ENCODE data around the gene MTA3.
A peak's percentile ranks its signal among the peaks of the same experiment; 100 is the strongest.

MTA3 gene

DNA sequence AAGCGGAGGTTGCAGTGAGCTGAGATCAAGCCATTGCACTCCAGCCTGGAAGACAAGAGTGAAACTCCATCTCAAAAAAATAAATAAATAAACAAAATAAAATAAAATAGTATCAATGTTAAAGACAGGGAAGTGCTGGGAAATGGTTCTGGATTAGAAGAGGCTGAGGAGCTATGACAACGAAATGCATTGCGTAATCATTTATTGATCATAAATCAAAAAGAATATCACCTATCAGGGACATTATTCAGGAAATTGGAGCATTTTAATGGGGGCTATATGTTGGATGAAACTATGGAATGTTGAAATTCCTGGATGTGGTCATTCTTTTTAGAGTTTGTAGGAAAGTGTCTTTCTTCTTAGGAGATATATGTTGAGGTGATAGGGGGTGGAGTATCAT lies 30.9 kb upstream of the MTA3 start:
- no peak overlapping the region for H2AFZ ChIP-seq
- TF ChIP-seq, protein P1, sequence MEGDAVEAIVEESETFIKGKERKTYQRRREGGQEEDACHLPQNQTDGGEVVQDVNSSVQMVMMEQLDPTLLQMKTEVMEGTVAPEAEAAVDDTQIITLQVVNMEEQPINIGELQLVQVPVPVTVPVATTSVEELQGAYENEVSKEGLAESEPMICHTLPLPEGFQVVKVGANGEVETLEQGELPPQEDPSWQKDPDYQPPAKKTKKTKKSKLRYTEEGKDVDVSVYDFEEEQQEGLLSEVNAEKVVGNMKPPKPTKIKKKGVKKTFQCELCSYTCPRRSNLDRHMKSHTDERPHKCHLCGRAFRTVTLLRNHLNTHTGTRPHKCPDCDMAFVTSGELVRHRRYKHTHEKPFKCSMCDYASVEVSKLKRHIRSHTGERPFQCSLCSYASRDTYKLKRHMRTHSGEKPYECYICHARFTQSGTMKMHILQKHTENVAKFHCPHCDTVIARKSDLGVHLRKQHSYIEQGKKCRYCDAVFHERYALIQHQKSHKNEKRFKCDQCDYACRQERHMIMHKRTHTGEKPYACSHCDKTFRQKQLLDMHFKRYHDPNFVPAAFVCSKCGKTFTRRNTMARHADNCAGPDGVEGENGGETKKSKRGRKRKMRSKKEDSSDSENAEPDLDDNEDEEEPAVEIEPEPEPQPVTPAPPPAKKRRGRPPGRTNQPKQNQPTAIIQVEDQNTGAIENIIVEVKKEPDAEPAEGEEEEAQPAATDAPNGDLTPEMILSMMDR (IDR thresholded peaks at IDR 0.05) = no peak
- no peak overlapping the region for H3K27ac ChIP-seq
- no peaks in the 10 kb centered on the region for H3K36me3 ChIP-seq (ENCODE audit: control insufficient read depth, insufficient read depth, low read length)
- H3K4me1 ChIP-seq = no peaks in the 10 kb centered on the region
- H3K9ac ChIP-seq = no peak overlapping the region
- H3K4me2 ChIP-seq (ENCODE audit: low read length) = no peak overlapping the region
- H3K27me3 ChIP-seq (ENCODE audit: control insufficient read depth, insufficient read depth, low read length) = no peaks in the 10 kb centered on the region
- no peak overlapping the region for H3K4me3 ChIP-seq (ENCODE audit: low read depth, low read length)
- no peaks in the 10 kb centered on the region for H3K9me3 ChIP-seq (ENCODE audit: control insufficient read depth, low read length)
- H3K79me2 ChIP-seq = no peaks in the 10 kb centered on the region

DNA sequence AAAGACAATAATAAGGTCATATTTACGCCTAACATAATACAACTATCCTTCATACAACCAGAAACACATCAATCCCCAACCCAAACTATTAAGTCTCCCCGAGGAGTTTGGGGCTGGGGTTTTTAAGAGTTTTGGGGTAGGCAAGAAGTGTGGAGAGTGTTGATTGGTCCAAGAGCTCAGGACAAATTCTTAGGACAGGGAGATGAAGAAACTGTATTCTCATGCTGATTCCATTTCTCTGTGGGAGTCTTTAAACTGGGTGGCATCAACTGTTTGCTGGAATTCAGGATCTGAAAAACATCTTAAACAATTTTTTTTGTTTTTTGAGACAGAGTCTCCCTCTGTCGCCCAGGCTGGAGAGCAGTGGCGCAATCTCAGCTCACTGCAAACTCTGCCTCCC lies 25.6 kb upstream of the MTA3 start:
- H3K79me2 ChIP-seq = no peaks in the 10 kb centered on the region
- TF ChIP-seq, protein P1 (IDR thresholded peaks at IDR 0.05) = no peak

DNA sequence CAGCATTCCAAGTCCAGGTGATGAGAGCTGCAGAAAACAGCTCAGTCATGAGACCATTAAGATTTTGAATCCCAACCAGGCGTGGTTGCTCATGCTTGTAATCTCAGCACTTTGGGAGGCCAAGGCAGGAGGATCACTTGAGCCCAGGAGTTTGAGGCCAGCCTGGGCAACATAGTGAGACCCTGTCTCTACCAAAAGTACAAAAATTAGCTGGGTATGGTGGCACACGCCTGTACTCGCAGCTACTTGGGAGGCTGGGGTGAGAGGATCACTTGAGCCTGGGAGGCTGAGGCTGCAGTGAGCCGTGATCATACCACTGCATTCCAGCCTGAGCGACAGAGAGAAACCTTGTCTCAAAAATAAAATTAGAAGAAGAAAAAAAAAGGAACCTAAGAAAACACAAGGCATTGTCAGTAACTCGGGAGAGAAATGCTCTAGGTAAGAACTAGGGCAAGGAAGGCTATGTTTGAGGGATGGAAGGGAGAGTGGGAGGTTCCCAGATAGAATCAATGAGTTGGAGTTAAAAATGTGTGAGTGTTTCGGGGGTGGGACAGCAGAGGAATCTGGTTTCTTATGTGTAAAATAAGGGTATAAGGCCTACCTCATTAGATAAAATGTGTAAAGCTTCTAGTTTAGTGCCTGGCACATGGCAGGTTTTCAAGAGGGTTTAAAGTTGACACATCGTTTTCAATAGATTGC lies 23.3 kb upstream of the MTA3 start:
- Histone ChIP-seq H3K27me3 (ENCODE audit: control insufficient read depth, insufficient read depth, low read length) (no peaks in the 10 kb centered on the region), H3K4me2 (ENCODE audit: low read length) (no peak overlapping the region), H2AFZ (peak overlapping the region; percentile 67), H3K4me3 (ENCODE audit: low read depth, low read length) (no peak overlapping the region), H3K79me2 (no peaks in the 10 kb centered on the region), H3K9ac (no peak overlapping the region), H3K36me3 (ENCODE audit: control insufficient read depth, insufficient read depth, low read length) (no peaks in the 10 kb centered on the region), H3K27ac (no peak overlapping the region), H3K4me1 (no peaks in the 10 kb centered on the region), H3K9me3 (ENCODE audit: control insufficient read depth, low read length) (no peaks in the 10 kb centered on the region)
- TF ChIP-seq, protein P1 (IDR thresholded peaks at IDR 0.05) = no peak

More for the DNA sequence above, 25.6 kb upstream of the MTA3 start:
- Histone ChIP-seq H3K27me3 (ENCODE audit: control insufficient read depth, insufficient read depth, low read length) (no peaks in the 10 kb centered on the region), H3K36me3 (ENCODE audit: control insufficient read depth, insufficient read depth, low read length) (no peaks in the 10 kb centered on the region), H3K4me1 (no peaks in the 10 kb centered on the region), H3K4me3 (ENCODE audit: low read depth, low read length) (no peak overlapping the region), H2AFZ (no peak overlapping the region), H3K9ac (no peak overlapping the region), H3K27ac (no peak overlapping the region), H3K4me2 (ENCODE audit: low read length) (no peak overlapping the region), H3K9me3 (ENCODE audit: control insufficient read depth, low read length) (no peaks in the 10 kb centered on the region)

DNA sequence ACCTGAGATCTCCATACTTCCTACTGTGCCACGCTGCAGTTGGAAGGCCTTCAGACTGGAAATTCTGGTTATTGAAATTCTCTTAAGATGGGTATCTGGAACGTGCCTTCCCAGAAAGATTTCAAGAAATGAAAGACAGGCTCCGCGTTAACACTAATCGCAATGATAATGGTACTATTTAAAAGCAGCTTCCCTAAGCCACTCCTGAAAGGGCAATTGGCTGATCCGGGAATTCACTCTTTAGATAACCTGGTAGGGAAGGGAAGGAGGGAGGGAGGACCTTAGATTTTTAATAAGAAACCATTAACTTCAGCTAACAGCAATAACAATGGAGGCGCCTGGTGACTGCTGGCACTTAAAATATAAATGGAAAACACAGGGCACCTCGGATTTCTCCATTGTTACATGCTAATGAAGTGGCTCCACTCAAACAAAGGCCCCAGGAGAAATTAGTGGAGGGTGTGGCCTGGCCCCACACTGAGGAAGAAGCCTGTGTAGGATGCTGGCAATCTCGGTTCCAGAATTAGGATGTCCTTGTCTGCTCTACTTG lies 22.5 kb upstream of the MTA3 start:
- H3K36me3 ChIP-seq (ENCODE audit: control insufficient read depth, insufficient read depth, low read length) = no peaks in the 10 kb centered on the region
- H3K27me3 ChIP-seq (ENCODE audit: control insufficient read depth, insufficient read depth, low read length) = no peaks in the 10 kb centered on the region
- no peak overlapping the region for H3K4me2 ChIP-seq (ENCODE audit: low read length)
- no peaks in the 10 kb centered on the region for H3K4me1 ChIP-seq
- H3K79me2 ChIP-seq = no peaks in the 10 kb centered on the region
- TF ChIP-seq, protein P1 (IDR thresholded peaks at IDR 0.05) = no peak
- no peaks in the 10 kb centered on the region for H3K9me3 ChIP-seq (ENCODE audit: control insufficient read depth, low read length)
- peak overlapping the region; percentile 67 for H2AFZ ChIP-seq
- H3K27ac ChIP-seq = no peak overlapping the region
- no peak overlapping the region for H3K4me3 ChIP-seq (ENCODE audit: low read depth, low read length)
- H3K9ac ChIP-seq = no peak overlapping the region

DNA sequence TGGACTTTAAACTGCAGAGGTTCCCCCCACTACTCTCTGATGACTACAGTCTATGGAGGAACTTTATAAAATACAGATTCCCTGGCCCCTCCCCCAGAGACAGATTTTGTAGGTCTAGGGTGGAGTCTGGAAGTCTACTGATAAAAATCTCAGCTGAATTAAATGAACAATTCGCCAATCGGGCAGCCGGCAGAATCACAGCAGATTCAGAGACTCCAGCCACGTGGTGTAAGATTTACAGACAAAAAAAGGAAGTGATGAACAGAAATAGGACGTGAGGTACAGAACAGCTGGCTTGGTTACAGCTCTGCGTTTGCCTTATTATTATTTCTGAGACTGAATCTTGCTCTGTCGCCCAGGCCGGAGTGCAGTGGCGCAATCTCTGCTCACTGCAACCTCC lies 21.4 kb upstream of the MTA3 start:
- H2AFZ ChIP-seq = no peak overlapping the region
- no peaks in the 10 kb centered on the region for H3K27me3 ChIP-seq (ENCODE audit: control insufficient read depth, insufficient read depth, low read length)
- H3K4me2 ChIP-seq (ENCODE audit: low read length) = no peak overlapping the region
- no peaks in the 10 kb centered on the region for H3K9me3 ChIP-seq (ENCODE audit: control insufficient read depth, low read length)
- H3K36me3 ChIP-seq (ENCODE audit: control insufficient read depth, insufficient read depth, low read length) = no peaks in the 10 kb centered on the region
- H3K4me1 ChIP-seq = no peaks in the 10 kb centered on the region
- H3K9ac ChIP-seq = no peak overlapping the region
- H3K27ac ChIP-seq = no peak overlapping the region
- TF ChIP-seq, protein P1 (IDR thresholded peaks at IDR 0.05) = no peak
- no peak overlapping the region for H3K4me3 ChIP-seq (ENCODE audit: low read depth, low read length)
- H3K79me2 ChIP-seq = no peaks in the 10 kb centered on the region

All from parathyroid adenoma (tissue), 2 donors.